Ovary (tissue), 3 donors: ENCODE data around the gene UBR1.

Experiments used
- CTCF ChIP-seq, 3 donors: fragments of 450-650 bp in 2 of 3; fragments of 200-600 bp in 1 of 3; IDR thresholded peaks; one replicate each; pipeline versions ENCODE4 v1.5.1 to v1.8.0; 2016 to 2022; ENCODE audit warnings: antibody characterized with exemption in 3 of 3, mild to moderate bottlenecking in 1 of 3
- EP300 ChIP-seq: sonication (generic); formaldehyde crosslinking; IDR thresholded peaks from one replicate; pipeline ENCODE4 v1.6.1; 2017; ENCODE audit warnings: antibody characterized with exemption
- POLR2A ChIP-seq: fragments of 450-650 bp; IDR thresholded peaks from one replicate; pipeline ENCODE4 v1.6.1; 2017; ENCODE audit warnings: antibody characterized with exemption, mild to moderate bottlenecking, moderate library complexity
- donor health status: DM: no; HTN: no; CAD: no.

GRCh38 chr15:43067717-43068461 lies 37.9 kb downstream of the UBR1 start:
- TF ChIP-seq CTCF (IDR thresholded peaks at IDR 0.05) (no peak), EP300 (no peak), POLR2A (no peak)
